ENCODE measurements around the gene ANKRD24. TPM values are rescaled to one million over a fixed set of nuclear protein-coding genes. Genes with fewer than 3 reads are reported as not detected.
A peak's percentile ranks its signal among the peaks of the same experiment; 100 is the strongest.

ANKRD24 gene
- total RNA-seq, 1 experiment from 2014 or later, result 10.9 TPM

- no peak overlapping the region for H3K27ac ChIP-seq (ENCODE audit: low read depth, low read length, poor library complexity, severe bottlenecking)
- peaks cover 6% of the 10 kb centered on the region for H3K27me3 ChIP-seq (replicated peaks; ENCODE audit: insufficient read depth, low read depth, low read length, poor library complexity)
- H3K9me3 ChIP-seq (ENCODE audit: low read depth, low read length, poor library complexity, severe bottlenecking), result no peaks in the 10 kb centered on the region
- CTCF ChIA-PET, result no interaction called here
- intact Hi-C loops (cut with micrococcal nuclease; ENCODE audit: unreplicated experiment), result no loop called here
- peak overlapping the region; percentile 43 for H3K4me3 ChIP-seq (ENCODE audit: low read depth, low read length, poor library complexity, severe bottlenecking)
- POLR2A ChIA-PET (ENCODE audit: low non-redundant PET), result no interaction called here
- TF ChIP-seq EZH2 (IDR thresholded peaks at IDR 0.05; ENCODE audit: borderline replicate concordance, low read depth, low read length, poor library complexity, severe bottlenecking) (no peak), CTCF (conservative IDR thresholded peaks at IDR 0.05; ENCODE audit: low read depth, low read length) (no peak)
- no TSS peak for BruUV-seq (replicated peaks)
- no peaks in the 10 kb centered on the region for H3K4me1 ChIP-seq (ENCODE audit: insufficient read depth, low read length, poor library complexity, severe bottlenecking)
- H3K36me3 ChIP-seq (ENCODE audit: insufficient read depth, low read length, poor library complexity, severe bottlenecking), result no peaks in the 10 kb centered on the region
- no peak for DNase-seq (ENCODE audit: low spot score)
Measured at GRCh38 chr19:4197625-4198466, 15.4 kb downstream of the ANKRD24 start.

GRCh38 chr19:4198467-4199126 lies 16.1 kb downstream of the ANKRD24 start:
- ChIA-PET CTCF (no interaction called here), POLR2A (ENCODE audit: low non-redundant PET) (no interaction called here)
- H3K9me3 ChIP-seq (ENCODE audit: low read depth, low read length, poor library complexity, severe bottlenecking), result no peaks in the 10 kb centered on the region
- H3K4me3 ChIP-seq (ENCODE audit: low read depth, low read length, poor library complexity, severe bottlenecking), result peak overlapping the region; percentile 43
- no peaks in the 10 kb centered on the region for H3K36me3 ChIP-seq (ENCODE audit: insufficient read depth, low read length, poor library complexity, severe bottlenecking)
- intact Hi-C loops (cut with micrococcal nuclease; ENCODE audit: unreplicated experiment), result no loop called here
- no peak for TF ChIP-seq CTCF (conservative IDR thresholded peaks at IDR 0.05; ENCODE audit: low read depth, low read length)
- TF ChIP-seq EZH2 (IDR thresholded peaks at IDR 0.05; ENCODE audit: borderline replicate concordance, low read depth, low read length, poor library complexity, severe bottlenecking), result no peak
- no peak for DNase-seq (ENCODE audit: low spot score)
- H3K27ac ChIP-seq (ENCODE audit: low read depth, low read length, poor library complexity, severe bottlenecking), result no peak overlapping the region
- BruUV-seq (replicated peaks), result no TSS peak
- no peaks in the 10 kb centered on the region for H3K4me1 ChIP-seq (ENCODE audit: insufficient read depth, low read length, poor library complexity, severe bottlenecking)
- peaks cover 6% of the 10 kb centered on the region for H3K27me3 ChIP-seq (replicated peaks; ENCODE audit: insufficient read depth, low read depth, low read length, poor library complexity)

GRCh38 chr19:4199699-4200293 lies 17.3 kb downstream of the ANKRD24 start:
- H3K4me3 ChIP-seq (ENCODE audit: low read depth, low read length, poor library complexity, severe bottlenecking), result no peak overlapping the region
- no peaks in the 10 kb centered on the region for H3K4me1 ChIP-seq (ENCODE audit: insufficient read depth, low read length, poor library complexity, severe bottlenecking)
- H3K9me3 ChIP-seq (ENCODE audit: low read depth, low read length, poor library complexity, severe bottlenecking), result no peaks in the 10 kb centered on the region
- CTCF ChIA-PET, result no interaction called here
- DNase-seq (ENCODE audit: low spot score), result no peak
- intact Hi-C loops (cut with micrococcal nuclease; ENCODE audit: unreplicated experiment), result loop anchor here (10.0 kb wide), 1 partner anchor 55 kb away; no protein-coding TSS in a partner anchor
- no peak overlapping the region for H3K27ac ChIP-seq (ENCODE audit: low read depth, low read length, poor library complexity, severe bottlenecking)
- no TSS peak for BruUV-seq (replicated peaks)
- H3K36me3 ChIP-seq (ENCODE audit: insufficient read depth, low read length, poor library complexity, severe bottlenecking), result no peaks in the 10 kb centered on the region
- POLR2A ChIA-PET (ENCODE audit: low non-redundant PET), result no interaction called here
- TF ChIP-seq CTCF (conservative IDR thresholded peaks at IDR 0.05; ENCODE audit: low read depth, low read length) (no peak), EZH2 (IDR thresholded peaks at IDR 0.05; ENCODE audit: borderline replicate concordance, low read depth, low read length, poor library complexity, severe bottlenecking) (no peak)
- H3K27me3 ChIP-seq (replicated peaks; ENCODE audit: insufficient read depth, low read depth, low read length, poor library complexity), result peaks cover 6% of the 10 kb centered on the region

All from A673 (cell line).